Stimulated activated CD8-positive, alpha-beta memory T cell treated with anti-CD3 and anti-CD28 coated beads, Interleukin-7, amount 100 ng/mL, for 4 hours (primary cell): ENCODE measurements around the gene MXD1.

Source experiments
- DNase-seq, 2 donors: peaks; one replicate each; pipeline ENCODE4 v3.0.0-alpha.2; 2020; ENCODE audit warnings: low read depth in 2 of 2

The MXD1 gene

DNA sequence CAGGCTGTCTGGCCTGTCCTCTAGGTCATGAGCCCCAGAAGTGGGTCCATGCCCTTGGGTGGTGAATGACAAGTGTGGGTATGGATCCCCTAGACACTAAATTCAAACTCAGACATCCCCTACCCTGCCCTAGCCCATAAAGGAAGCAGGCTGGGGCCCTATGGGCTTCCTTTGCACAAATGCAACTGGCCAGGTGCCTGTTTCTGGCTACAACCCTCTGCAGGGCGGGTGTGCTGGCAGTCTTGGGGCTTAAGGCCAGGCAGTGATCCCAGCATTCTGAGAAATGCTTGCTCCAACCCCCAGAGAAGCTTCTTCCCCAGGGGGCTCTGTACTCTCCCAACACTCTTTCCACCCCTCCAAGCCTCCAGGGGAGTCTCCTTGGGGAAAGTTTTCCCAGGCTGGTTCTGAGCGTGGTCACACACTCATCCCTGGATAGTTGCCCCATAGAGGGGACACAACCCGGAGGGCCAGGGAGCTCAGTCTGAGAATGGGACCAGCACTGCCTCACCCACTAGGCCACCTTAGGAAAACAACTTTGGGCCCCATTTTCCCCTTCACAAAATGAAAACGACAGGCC lies 63.1 kb downstream of the MXD1 start:
- DNase-seq, result no peak

DNA sequence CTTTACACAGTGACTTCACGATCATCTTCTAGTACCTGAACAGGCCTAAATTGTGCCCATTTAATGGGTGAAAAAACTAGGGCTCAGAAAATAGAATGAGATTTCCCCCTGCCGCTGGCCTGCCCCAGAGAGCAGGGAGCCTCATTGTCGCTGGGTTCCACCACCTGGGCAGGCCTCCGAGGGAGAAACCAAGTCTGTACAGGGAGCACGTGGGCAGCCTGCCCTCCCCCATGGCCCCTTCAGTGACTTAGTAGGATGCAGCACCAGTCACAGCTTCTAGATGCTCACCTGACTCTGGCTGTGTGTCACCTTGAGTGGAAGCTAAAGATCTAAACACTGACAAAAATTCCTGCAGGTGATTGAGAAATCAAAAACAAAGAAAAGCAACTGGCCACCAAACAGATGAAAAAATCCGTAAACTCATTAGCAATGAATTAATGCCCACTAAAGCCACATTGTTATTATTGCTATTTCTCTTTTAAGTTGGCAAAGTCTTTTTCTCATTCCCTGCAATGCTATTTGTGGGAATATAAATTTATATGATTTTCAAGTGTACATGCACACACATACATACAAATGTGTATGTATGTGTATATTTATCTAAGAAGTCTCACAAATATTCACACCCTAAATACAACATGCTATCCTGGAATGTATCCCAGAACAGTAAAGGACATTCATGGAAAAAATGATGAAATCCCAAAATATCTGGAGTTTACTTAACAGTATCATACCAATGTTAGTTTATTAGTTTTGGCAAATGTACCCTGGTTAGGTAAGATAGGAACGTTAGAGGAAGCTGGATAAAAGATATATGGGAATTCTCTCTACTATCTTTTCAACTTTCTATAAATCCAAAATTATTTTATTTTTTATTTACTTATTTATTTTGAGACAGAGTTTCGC lies 65.2 kb downstream of the MXD1 start:
- no peak for DNase-seq

DNA sequence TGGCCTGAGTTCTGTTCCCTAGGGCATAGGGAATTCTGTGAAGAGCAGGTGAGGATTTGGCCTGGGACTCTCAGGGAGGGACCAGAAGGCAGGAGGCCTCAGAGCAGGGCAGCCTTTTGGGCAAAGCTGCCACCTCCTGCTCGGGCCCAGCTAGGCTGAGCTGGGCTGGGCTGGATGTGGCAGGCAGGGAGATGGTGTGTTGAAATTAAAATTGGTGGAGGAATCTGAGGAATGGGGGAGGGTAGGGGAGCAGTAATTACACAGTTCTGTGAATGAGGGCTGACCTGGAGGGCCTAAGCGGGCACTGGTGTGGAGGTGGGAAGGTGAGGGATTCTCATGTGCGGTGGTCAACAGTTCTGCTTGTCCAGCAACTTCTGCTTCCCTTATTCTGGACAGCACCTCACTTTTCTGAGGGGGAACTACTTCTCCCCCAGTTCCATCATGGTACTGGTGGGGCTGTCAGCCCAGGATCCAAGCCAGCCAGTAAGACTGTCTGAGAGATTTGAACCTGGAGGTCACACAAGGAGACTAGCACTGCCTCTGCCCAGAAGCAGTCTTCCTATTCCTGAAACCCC lies 68.6 kb downstream of the MXD1 start:
- DNase-seq, result no peak

DNA sequence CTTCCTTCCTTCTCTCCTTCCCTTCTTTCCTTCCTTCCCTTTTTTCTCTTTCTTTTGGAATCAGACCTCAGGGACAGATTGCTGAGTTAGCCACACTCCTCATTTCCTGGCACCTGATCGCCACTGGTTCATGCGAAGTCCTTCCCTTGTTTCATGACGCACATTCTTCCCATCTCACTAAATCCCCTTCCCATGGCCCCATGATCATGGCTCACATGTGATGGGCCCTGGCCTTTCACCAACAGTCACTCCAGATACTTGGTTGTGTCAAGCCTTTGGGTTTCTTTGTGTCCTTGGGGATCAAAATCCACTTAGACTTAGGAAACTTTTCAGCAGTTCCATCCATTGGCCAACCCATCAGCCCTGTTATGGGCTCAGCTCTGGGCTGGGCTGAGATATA lies 70.3 kb downstream of the MXD1 start:
- DNase-seq, result no peak

DNA sequence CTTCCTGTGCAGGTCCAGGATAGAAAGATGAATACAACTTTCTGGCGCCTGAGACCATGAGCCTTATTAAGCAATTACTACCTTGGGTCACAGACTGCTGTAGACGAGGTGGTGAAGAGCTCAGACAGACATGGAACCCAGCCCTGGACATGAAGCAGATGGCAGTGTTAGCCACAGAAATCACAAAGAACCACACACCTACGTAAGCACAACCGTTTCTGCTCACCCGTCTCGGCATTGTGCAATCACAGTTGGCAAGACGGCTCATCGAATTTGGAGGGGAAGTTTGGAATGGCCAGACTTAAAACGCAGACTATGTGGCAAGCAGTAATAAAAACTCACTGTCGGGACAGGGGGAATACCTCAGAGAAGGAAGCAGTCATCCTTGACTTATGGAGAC lies 70.8 kb downstream of the MXD1 start:
- DNase-seq, result no peak

DNA sequence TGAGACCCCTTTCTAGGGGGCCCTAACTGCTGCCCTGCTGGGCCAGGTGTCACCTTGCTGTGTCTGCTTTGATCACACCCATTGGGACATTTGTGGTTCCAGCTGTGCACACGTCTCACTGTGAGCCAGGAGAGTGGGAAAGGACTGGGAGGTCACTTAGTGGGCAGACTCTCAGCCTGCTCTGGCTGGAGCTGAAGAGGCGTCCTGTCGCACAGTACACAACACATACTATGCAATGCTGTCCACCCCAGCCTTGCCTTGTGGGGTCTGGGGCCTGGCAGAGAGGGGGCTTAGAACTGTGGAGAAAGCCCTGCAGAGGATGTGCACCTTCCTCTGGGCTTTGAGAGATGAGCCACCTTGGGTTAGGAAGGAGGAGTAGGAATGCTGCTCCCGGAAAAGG lies 71.8 kb downstream of the MXD1 start:
- DNase-seq, result no peak

DNA sequence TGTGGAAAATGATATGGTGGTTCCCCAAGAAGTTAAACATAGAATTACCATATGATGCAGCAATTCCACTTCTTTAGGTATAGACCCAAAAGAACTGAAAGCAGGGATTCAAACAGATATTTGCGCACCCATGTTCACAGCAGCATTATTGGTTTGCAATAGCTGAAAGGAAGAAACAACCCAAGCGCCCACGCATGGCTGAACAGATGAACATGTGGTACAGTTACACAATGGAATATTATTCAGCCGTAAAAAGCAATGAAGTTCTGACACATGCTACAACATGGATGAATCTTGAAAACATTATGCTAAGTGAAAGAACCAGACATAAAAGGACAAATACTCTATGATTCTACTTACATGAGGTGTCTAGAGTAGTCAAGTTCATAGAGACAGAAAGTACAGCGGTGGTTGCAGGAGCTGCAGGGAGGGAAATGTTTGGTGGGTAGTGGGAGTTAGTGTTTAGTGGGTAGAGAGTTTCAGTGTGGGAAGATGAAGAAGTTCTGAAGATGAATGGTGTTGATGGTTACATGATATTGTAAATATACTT lies 73.3 kb downstream of the MXD1 start:
- DNase-seq, result no peak

DNA sequence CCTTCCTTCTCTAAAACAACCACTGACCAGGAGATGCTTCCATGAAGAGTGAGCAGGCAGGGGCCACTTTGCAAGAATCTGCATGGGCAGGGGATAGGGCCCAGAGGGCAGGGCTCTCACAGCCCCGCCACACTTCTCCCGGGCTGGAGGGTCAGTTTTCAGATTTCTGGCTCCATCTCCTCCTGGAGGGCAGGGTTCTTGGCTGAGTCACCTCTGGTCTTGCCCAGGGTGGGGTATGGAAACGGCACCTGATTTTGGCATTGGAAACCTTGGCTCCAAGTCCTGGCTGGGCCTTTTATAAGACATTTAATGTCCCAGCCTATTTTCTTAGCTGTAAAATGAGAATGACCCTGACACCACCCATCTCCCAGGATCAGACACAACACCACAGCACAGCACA lies 74.1 kb downstream of the MXD1 start:
- no peak for DNase-seq

DNA sequence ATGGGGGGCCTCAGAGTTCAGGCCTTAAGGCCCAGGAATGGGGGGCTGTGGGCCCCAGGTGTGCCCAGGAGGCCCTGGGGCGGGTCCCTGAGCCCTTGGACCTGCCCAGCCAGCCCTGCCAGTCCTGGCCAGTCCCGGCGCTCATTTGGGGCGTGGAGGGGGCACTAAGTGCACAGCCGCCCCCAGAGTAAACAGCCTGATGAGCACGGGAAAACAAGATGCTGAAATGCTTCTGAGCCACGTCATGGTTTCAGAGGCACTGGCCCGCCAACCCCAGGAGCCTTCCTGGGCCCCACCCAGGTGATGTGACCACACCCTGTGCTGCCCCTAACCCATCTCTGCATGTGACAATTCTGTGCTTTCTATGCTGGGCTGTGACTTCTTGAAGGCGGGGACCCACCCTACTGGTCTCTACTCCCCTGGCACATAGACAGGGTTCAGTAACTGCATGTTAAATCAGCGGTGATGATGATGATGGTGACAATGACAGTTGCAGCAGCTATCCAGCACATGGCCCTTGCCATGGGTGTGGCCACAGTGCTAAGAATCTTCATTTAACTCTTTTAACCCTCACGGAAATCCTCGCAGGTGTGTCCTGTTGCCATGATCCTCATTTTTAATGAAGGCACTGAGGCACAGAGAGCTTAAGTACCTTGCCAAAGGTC lies 74.7 kb downstream of the MXD1 start:
- no peak for DNase-seq
